HepG2 (cell line): Measurements from ENCODE around the gene NLRP12. TPM values are rescaled to one million over a fixed set of nuclear protein-coding genes. Genes with fewer than 3 reads are reported as not detected.

Experiments used
- ARNTL ChIP-seq: sonication (generic); formaldehyde crosslinking; IDR thresholded peaks from 2 replicates; pipeline ENCODE4 v1.4.0; 2020; ENCODE audit warnings: mild to moderate bottlenecking, missing genetic modification reagents
- DPF2 ChIP-seq: sonication (generic); formaldehyde crosslinking; IDR thresholded peaks from 2 replicates; pipeline ENCODE4 v1.4.0; 2020; ENCODE audit warnings: mild to moderate bottlenecking, low read depth, missing genetic modification reagents, borderline replicate concordance
- ELF4 ChIP-seq: sonication (generic); formaldehyde crosslinking; IDR thresholded peaks from 2 replicates; pipeline ENCODE4 v1.5.0; 2020; ENCODE audit warnings: missing genetic modification reagents, mild to moderate bottlenecking, moderate library complexity, borderline replicate concordance
- FOXK2 ChIP-seq: fragments of 450-650 bp; IDR thresholded peaks from 2 replicates; pipeline ENCODE4 v1.6.1; 2016
- KDM6A ChIP-seq: IDR thresholded peaks from 2 replicates; pipeline ENCODE4 v1.6.1; 2016; ENCODE audit warnings: low read depth
- MAFK ChIP-seq, 2 experiments: IDR thresholded peaks in 1 of 2; conservative IDR thresholded peaks in 1 of 2; 2 replicates each; pipeline ENCODE4 v1.6.1; 2011; ENCODE audit warnings: improper control_type of control experiment in 2 of 2, low read length in 2 of 2
- MEF2D ChIP-seq: sonication (generic); formaldehyde crosslinking; IDR thresholded peaks from 2 replicates; pipeline ENCODE4 v1.5.1; 2020; ENCODE audit warnings: mild to moderate bottlenecking, missing genetic modification reagents
- MIER2 ChIP-seq: IDR thresholded peaks from 2 replicates; pipeline ENCODE4 v1.6.1; 2016; ENCODE audit warnings: missing biosample characterization, missing genetic modification reagents
- NFE2L1 ChIP-seq: sonication (generic); formaldehyde crosslinking; IDR thresholded peaks from 2 replicates; pipeline ENCODE4 v1.4.0; 2020; ENCODE audit warnings: missing genetic modification reagents, mild to moderate bottlenecking, borderline replicate concordance
- PHF8 ChIP-seq: sonication (generic); formaldehyde crosslinking; IDR thresholded peaks from 2 replicates; pipeline ENCODE4 v1.5.0; 2020; ENCODE audit warnings: missing genetic modification reagents
- RARA ChIP-seq: IDR thresholded peaks from 2 replicates; pipeline ENCODE4 v1.6.1; 2016; ENCODE audit warnings: missing genetic modification reagents, missing compliant biosample characterization
- REL ChIP-seq: sonication (generic); formaldehyde crosslinking; conservative IDR thresholded peaks from 2 replicates; pipeline ENCODE4 v1.8.0; 2022; ENCODE audit warnings: mild to moderate bottlenecking, missing genetic modification reagents, moderate library complexity
- SIX4 ChIP-seq: sonication (generic); formaldehyde crosslinking; IDR thresholded peaks from 2 replicates; pipeline ENCODE4 v1.4.0; 2020; ENCODE audit warnings: missing genetic modification reagents
- SMC3 ChIP-seq: IDR thresholded peaks from 2 replicates; pipeline ENCODE4 v1.6.1; 2011; ENCODE audit warnings: low read length, improper control_type of control experiment
- TCF12 ChIP-seq, 2 experiments: fragments of 450-650 bp in 1 of 2; sonication (generic) in 1 of 2; formaldehyde crosslinking in 1 of 2; IDR thresholded peaks; 2 replicates each; pipeline versions ENCODE4 v1.6.1 to v1.8.0; 2017 to 2022; ENCODE audit warnings: antibody characterized with exemption in 1 of 2, mild to moderate bottlenecking in 1 of 2, missing genetic modification reagents in 1 of 2, moderate library complexity in 1 of 2
- YY1 ChIP-seq: IDR thresholded peaks from 2 replicates; pipeline ENCODE4 v1.6.1; 2011; ENCODE audit warnings: low read length, low read depth, moderate library complexity, mild to moderate bottlenecking; ENCODE audit not compliant: insufficient read depth, insufficient replicate concordance
- ZNF567 ChIP-seq: sonication (generic); formaldehyde crosslinking; IDR thresholded peaks from 2 replicates; pipeline ENCODE4 v1.8.1; 2023; ENCODE audit warnings: mild to moderate bottlenecking, missing genetic modification reagents, borderline replicate concordance
- ZNF704 ChIP-seq: sonication (generic); formaldehyde crosslinking; IDR thresholded peaks from 2 replicates; pipeline ENCODE4 v1.8.1; 2023; ENCODE audit warnings: mild to moderate bottlenecking, inconsistent platforms, moderate library complexity, missing genetic modification reagents, borderline replicate concordance
- ZNF710 ChIP-seq: sonication (generic); formaldehyde crosslinking; IDR thresholded peaks from 2 replicates; pipeline ENCODE4 v1.5.0; 2020; ENCODE audit warnings: mild to moderate bottlenecking, missing genetic modification reagents, borderline replicate concordance
- ZNF891 ChIP-seq: sonication (generic); formaldehyde crosslinking; IDR thresholded peaks from 2 replicates; pipeline ENCODE4 v1.5.0; 2020; ENCODE audit warnings: mild to moderate bottlenecking, missing genetic modification reagents
- polyA plus RNA-seq, 8 experiments: library from polyadenylated mRNA; depleted of rRNA in 3 of 8; stranded (reverse) in 7 of 8; unstranded in 1 of 8; fragments of >200 nt; fragmentation: Illumina TruSeq in 4 of 8; extraction: Trizol in 4 of 8; gene quantifications; 2 replicates each; pipeline versions ENCODE4 v1.2.1 to v1.2.3, GENCODE V29; 2011 to 2016; ENCODE audit warnings: low read depth in 4 of 8, missing spikeins in 1 of 8, mixed read lengths in 1 of 8; ENCODE audit not compliant: insufficient read depth in 1 of 8
- total RNA-seq, 5 experiments: library from RNA; depleted of rRNA; stranded (reverse); fragments of >200 nt; fragmentation: Illumina TruSeq; extraction: Trizol; gene quantifications; 2 replicates each; pipeline ENCODE4 v1.2.3, GENCODE V29; 2016; ENCODE audit warnings: low read depth in 1 of 5
- TF ChIP-seq, protein P1 (sequence below): sonication (generic); formaldehyde crosslinking; IDR thresholded peaks from 2 replicates; pipeline ENCODE4 v1.4.0; 2020; ENCODE audit warnings: missing genetic modification reagents
- TF ChIP-seq, protein P2 (sequence below): sonication (generic); formaldehyde crosslinking; IDR thresholded peaks from 2 replicates; pipeline ENCODE4; 2020; ENCODE audit warnings: missing genetic modification reagents, mild to moderate bottlenecking, borderline replicate concordance

NLRP12 gene
- total and polyA plus RNA-seq, 2 of the 13 experiments (the other 11 are each of a cell fraction or from before 2014, with no cell fraction given), result 0.15 to 0.20 TPM

- TF ChIP-seq MAFK (conservative IDR thresholded peaks at IDR 0.05 in 1 of 2, IDR thresholded peaks at IDR 0.05 in 1 of 2; ENCODE audit: low read length in 2 of 2) (no peak), PHF8 (CRISPR knock-in tag) (peak; percentile 26), ELF4 (0 out of 2 replicates have a peak, but pooled peaks have one; percentile 17), FOXK2 (peak; percentile 40; the same call in 1 of the 2 replicates), NFE2L1 (CRISPR knock-in tag) (no peak), KDM6A (no peak), ZNF891 (no peak), DPF2 (CRISPR knock-in tag) (peak; percentile 49), ZNF710 (0 out of 2 replicates have a peak, but pooled peaks have one; percentile 17), RARA (CRISPR knock-in tag) (peak; percentile 78), MEF2D (CRISPR knock-in tag) (peak; percentile 77), ZNF704 (CRISPR knock-in tag) (0 out of 2 replicates have a peak, but pooled peaks have one; percentile 21), YY1 (peak; percentile 35), MIER2 (CRISPR knock-in tag) (no peak), ZNF567 (CRISPR knock-in tag) (no peak), SMC3 (no peak), TCF12 (IDR thresholded peaks at IDR 0.05) (no peak), TCF12 (CRISPR knock-in tag; IDR thresholded peaks at IDR 0.05) (no peak), REL (CRISPR knock-in tag) (no peak), SIX4 (CRISPR knock-in tag) (peak; percentile 45), ARNTL (CRISPR knock-in tag) (peak; percentile 78)
- TF ChIP-seq, protein P1, sequence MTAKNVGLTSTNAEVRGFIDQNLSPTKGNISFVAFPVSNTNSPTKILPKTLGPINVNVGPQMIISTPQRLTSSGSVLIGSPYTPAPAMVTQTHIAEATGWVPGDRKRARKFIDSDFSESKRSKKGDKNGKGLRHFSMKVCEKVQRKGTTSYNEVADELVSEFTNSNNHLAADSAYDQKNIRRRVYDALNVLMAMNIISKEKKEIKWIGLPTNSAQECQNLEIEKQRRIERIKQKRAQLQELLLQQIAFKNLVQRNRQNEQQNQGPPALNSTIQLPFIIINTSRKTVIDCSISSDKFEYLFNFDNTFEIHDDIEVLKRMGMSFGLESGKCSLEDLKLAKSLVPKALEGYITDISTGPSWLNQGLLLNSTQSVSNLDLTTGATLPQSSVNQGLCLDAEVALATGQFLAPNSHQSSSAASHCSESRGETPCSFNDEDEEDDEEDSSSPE (CRISPR knock-in tag), result peak; percentile 50
- TF ChIP-seq, protein P2, sequence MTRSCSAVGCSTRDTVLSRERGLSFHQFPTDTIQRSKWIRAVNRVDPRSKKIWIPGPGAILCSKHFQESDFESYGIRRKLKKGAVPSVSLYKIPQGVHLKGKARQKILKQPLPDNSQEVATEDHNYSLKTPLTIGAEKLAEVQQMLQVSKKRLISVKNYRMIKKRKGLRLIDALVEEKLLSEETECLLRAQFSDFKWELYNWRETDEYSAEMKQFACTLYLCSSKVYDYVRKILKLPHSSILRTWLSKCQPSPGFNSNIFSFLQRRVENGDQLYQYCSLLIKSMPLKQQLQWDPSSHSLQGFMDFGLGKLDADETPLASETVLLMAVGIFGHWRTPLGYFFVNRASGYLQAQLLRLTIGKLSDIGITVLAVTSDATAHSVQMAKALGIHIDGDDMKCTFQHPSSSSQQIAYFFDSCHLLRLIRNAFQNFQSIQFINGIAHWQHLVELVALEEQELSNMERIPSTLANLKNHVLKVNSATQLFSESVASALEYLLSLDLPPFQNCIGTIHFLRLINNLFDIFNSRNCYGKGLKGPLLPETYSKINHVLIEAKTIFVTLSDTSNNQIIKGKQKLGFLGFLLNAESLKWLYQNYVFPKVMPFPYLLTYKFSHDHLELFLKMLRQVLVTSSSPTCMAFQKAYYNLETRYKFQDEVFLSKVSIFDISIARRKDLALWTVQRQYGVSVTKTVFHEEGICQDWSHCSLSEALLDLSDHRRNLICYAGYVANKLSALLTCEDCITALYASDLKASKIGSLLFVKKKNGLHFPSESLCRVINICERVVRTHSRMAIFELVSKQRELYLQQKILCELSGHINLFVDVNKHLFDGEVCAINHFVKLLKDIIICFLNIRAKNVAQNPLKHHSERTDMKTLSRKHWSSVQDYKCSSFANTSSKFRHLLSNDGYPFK (CRISPR knock-in tag), result peak; percentile 39; the same call in 1 of the 2 replicates
Measured at GRCh38 chr19:53867225-53868090, 43.3 kb upstream of the NLRP12 start, which contains the start of gene MYADM (continued).
